NOMO-1 (cell line): Measurements from ENCODE around the gene RBM7.

Source experiments
- DNase-seq, 2 experiments: peaks; one replicate each; lab custom pipeline; 2025; ENCODE audit not compliant: unreplicated experiment in 2 of 2; lab: John Stamatoyannopoulos, UW

Gene RBM7

GRCh38 chr11:114447444-114447843 lies 47.0 kb downstream of the RBM7 start:
- DNase-seq, result no peak

GRCh38 chr11:114447892-114448291 lies 47.4 kb downstream of the RBM7 start:
- no peak for DNase-seq

- no peak for DNase-seq
Observed at GRCh38 chr11:114448749-114449482, 48.5 kb downstream of the RBM7 start.

- DNase-seq, result no peak
Observed at GRCh38 chr11:114449845-114450244, 49.4 kb downstream of the RBM7 start.

GRCh38 chr11:114452399-114452798 lies 51.9 kb downstream of the RBM7 start:
- no peak for DNase-seq
